HG03045 (cell line): ENCODE data around the gene EFCAB8.
"Not testable (repeated sequence)": the region's sequence is repeated elsewhere in the genome, so short reads cannot be mapped to it uniquely, and the experiment has no call there.

Experiments
- ATAC-seq: cut with Tn5 transposase; IDR thresholded peaks from one replicate; pipeline ENCODE4 v1.9.1; 2021; ENCODE audit warnings: mild to moderate bottlenecking, moderate library complexity; ENCODE audit not compliant: unreplicated experiment

EFCAB8 gene

GRCh38 chr20:32946629-32947028 is 87.9 kb downstream of the EFCAB8 start:
- ATAC-seq, result no peak

DNA sequence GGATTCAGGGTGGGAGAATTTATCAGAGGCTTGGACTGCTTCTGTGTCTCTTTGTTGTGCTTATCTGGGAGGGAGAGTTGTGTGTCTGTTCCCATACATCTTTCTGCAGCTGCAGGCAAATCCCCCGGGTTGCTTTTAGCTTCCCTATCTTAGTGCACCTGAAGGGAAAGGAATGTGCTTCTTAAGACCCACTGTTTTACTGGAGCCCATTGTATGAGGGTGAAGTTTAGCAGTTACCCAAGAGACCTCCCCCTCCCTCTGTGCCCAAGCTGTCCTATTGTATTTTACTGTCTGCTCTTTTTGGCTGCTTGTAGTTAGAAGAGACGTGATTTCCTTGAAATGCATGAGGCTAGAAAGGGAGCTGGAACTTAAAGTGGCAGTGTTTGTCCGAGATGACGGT is 91.8 kb downstream of the EFCAB8 start:
- ATAC-seq, result not testable (repeated sequence)

DNA sequence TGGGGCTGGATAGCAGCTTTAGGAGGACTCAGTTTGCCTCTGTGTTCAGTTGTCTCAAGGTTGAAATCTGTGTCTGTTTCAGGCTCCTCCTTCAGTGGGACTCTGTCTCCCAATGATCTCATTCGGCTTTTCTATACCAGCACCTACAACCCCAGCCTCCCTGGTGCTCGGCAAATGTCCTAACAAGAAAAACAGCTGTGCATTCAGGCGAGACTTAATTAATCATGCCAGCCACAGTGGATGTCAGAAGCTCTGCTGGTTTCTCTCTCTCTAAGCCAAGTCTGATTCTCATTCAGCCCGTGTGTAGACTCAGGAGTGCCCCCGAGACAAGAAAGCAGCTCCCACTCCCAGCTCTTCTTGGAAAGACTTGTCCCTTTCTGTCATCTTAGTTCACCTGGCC is 98.7 kb downstream of the EFCAB8 start:
- ATAC-seq, result no peak

DNA sequence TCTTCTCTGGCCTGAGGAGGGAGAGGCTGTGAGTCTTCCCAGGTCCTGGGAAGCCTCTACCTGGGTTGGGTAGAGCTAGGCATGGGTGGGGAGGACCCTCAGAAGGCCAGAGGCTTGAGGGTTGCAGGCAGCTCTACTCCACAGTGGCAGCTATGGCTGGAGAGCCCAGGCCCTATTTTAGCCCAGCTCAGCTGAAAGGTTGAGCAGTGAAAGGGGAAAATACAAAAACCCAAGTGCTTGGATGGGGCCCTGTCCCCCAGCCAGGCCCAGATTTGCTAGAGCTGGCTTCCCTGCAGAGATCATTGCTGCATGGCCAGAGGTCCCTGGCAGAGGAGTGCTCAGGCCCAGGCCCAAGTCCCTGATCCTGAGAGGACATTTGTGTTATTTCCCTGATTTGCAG is 99.9 kb downstream of the EFCAB8 start:
- no peak for ATAC-seq

DNA sequence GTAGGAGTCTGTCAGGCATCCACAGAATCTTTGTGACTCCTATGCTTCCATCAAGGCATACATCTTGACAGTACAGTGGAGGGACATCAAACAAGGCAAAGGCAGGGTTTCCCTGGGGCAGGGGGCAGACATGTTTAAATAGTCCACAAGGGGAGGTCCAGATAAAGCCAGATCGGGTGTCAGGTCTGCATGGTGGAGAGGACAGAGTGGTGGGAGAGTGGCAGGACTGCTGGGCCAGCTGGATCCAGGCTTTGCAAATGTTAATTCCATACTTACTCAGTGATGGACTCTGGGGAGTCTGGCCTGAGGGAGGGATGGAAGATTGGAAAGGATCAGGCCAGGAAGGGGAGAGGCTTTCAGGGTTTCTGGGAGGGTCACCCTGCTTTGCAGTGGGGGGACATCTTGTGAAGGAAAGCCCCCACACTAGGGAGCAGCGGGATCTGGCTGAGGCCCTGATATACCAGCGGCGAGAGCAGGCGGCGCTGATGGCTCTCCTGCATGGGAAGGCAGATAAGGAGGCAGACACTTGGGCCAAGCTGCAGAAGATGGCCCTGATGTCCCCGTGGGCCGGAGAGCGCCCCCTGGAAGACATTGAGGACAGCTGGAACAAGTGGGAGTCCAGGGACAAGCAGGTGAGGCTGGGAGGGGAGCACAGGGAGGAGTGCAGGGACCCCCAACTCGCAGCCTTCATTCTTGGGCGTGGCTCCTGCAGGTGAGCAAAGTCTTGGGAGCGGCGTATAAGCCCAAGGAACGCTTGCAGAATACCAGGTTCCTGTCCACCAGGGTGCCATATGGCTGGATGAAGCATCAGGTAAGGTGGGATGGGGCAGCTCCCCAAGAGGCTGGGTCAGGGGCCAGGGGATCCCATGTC is 100.9 kb downstream of the EFCAB8 start:
- ATAC-seq, result no peak

GRCh38 chr20:32960222-32960518 is 101.4 kb downstream of the EFCAB8 start:
- ATAC-seq, result no peak

DNA sequence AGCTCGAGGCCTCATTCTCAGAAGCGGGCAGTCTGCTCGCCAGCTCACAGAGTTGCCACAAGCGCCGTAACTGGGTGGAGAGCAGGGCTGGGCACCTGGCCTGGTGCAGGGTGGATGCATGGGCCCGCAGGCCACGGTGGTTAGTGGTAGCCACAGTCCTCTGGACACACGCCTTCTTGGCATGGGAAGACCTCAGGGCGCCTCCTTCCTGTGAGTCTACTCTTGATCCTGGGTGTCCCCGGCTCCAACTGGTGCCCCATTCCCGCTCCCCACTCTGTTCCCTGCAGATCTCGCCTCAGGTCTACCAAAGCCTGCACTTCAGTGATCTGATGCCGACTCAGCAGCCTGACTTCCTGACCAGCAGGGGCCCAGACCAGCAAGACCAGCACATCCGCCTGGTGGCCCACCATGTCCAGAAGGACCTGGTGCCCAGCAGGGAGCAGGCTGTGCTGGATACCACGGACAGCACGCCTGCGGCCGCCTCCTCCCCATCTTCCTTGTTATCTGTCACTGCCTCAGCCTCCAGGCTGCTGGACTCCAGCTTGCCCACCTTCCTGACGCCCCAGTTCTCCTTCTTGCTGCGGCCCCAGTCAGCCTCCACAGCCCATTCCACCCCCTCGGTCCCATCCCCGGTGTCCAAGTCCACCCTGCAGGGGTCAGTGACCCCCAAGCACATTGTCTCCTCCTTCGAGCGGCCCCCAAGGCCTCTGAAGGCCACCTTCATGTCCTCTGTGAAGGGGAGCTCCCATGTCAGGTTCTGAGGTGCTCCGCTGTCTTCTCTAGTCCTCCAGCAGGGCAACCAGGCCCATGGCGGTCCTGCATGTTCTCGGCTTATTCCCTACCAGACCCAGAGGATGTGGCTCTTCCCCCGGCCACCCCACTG is 102.4 kb downstream of the EFCAB8 start:
- ATAC-seq, result no peak

- no peak for ATAC-seq
Observed at GRCh38 chr20:32962053-32962452, 103.3 kb downstream of the EFCAB8 start.

- ATAC-seq, result not testable (repeated sequence)
Observed at GRCh38 chr20:32962646-32963045, 103.9 kb downstream of the EFCAB8 start.

- no peak for ATAC-seq
Observed at GRCh38 chr20:32963176-32963575, 104.5 kb downstream of the EFCAB8 start.

GRCh38 chr20:32964575-32964974 is 105.9 kb downstream of the EFCAB8 start:
- no peak for ATAC-seq

- ATAC-seq, result no peak
Observed at GRCh38 chr20:32965115-32965514, 106.4 kb downstream of the EFCAB8 start.

DNA sequence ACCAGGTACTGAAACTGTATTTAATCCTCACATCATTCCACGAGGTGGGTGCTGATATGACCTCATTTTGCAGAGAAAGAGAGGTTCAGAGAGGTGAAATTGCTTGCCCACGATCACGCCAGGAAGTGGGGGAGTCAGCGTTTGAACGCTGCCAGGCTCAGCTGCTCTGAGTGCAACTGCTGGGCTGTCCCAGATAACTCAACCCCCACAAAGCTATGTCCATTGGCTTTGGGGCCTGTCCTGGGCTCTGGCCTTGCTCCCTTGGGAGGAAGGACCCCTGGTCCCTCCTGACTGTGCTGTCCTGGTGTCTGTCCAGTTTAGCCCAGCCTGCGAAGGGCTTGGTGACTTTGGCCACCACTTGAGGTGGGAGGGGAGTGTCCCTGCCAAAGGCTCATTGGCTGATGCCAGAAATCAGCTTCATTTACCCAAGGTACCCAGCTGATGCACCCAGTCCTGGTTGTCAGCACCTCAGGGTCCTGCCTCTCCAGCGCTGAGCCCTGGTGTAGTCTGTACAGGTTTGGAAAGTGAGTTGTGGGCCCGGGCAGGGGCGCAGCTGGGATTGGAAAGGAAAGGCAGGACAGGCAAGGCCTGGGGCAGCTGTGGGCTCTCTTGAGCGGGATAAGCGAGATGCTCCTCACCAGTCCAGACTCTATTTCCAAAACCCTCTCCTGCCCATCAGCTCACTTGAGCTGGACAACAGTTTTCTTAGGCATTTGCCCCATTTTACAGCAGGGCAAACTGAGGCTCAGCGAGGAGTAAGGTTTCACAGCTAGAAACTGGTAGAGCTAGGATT is 107.1 kb downstream of the EFCAB8 start:
- no peak for ATAC-seq

DNA sequence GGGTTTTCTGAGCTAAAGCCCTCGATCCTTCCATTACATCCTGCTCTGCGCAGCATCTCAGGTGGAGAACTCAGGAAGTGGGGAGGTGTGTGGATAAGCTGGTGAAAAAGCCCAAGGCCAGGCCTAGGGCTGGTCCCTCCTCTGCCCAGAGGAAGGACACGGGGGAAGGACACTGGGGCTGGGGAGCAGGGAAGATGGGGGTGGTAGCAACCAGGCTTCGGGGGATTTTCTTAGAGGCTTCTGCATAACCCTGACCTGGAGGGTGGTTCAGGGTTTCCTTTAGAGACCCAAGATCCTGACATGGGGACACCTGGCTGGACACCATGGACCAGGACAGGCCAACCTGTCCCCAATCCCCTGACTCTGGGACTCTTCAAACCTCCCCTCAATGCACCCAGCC is 107.7 kb downstream of the EFCAB8 start:
- no peak for ATAC-seq

DNA sequence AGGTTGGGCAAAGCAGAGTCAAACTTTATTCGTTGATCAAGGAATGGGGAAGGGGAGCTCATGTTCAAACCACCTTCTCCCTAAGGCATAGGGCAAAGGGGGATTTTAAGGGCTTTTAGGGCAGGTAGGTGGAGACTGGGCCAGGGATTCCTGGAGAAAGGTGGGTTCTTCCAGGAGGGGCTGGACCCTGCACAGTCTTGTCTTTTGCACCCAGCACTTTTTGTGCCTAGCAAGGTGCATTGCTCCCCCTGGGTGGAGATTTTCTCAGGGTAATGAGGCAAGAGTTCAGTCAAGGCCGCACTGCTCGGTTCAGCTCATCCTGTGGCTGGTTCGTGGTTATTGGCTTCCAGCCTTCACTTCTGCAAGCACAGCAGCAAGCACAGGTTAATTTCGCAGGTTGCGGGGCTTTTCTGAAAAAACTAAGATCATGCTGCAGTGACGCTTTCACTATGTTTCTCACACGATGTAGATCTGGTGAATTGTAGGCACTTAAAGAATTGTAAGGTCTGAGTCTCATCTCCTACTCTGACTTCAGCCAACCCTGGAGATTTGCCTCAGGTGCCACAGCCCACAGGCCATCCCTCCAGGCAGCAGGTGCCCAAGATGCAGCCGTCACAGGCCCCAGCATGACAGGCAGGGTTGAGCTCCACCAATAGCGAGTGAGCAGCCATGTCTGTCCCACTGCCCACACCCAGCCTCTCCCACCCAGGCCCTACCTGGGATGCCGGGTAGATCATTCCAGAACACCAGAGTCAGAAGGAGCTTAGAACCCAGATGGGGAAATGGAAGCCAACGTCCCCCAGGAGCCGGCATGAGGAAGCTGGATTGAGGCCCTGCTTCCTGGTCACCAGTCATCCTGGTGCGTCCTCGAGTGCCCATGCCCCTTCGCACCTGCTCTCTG is 108.4 kb downstream of the EFCAB8 start:
- ATAC-seq, result no peak

DNA sequence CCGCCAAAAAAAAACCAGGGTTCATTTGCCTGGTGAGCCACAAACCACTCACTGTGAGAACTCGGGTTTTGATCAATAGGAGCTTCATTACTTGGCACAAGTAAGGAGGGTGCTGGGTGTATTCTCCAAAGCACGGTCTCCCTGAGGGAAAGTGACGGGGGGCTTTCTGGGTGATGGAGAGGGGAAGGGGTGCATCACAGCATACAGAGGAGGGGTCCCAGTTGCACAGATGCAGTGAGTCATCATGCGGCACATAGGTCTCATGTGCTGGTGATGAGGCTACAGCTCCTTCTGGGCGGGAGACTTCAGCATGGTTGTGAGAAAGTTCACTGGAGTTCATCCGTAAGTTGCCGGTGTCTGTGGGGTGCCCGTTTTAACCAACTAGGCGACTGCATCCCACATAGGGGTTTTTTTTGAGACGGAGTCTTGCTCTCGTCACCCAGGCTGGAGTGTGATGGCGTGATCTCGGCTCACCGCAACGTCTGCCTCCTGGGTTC is 109.3 kb downstream of the EFCAB8 start:
- ATAC-seq, result no peak

GRCh38 chr20:32968478-32969241 is 109.9 kb downstream of the EFCAB8 start:
- ATAC-seq, result no peak

DNA sequence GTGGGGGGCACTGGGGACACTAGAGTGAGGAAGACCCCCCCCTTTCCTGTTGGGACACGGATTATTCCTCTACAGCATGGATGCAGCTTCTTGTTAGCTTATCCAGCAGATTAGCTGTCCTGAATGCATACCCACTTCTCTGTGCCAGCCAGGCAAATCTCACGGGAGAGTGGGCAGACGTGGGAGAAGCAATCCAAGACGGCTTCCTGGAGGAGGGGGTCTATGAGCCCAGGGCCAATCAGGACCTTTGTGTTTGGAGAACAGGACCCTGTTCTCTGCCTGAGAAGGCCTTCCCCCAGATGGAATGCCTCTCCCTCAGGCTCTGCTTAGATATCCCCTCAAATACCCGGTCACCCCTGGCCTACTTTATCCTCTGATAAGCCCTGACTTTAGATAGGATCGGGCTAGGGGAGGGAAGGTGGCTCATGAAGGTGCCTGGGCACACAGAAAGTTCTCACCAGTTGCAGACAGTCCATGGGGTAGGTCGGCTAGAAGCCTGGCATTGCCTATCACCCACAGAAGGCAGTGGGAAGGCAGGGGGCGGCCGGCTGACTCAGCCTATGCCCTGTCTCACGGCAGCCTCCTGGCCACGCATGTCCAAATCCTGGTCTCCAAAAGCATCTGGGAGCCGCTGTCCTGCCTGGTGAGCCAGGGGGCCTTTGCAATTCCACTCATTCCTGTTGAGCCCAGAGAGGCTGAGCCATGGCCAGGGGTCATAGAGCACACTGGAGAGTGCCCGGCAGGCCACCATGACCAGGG is 110.8 kb downstream of the EFCAB8 start:
- ATAC-seq, result no peak
